GM18498 (cell line): ENCODE data around the gene C11orf58.

Source experiments
- ATAC-seq: cut with Tn5 transposase; IDR thresholded peaks from one replicate; pipeline ENCODE4 v1.9.1; 2021; ENCODE audit warnings: mild to moderate bottlenecking, moderate library complexity; ENCODE audit not compliant: unreplicated experiment

The C11orf58 gene

GRCh38 chr11:16799890-16800289 lies 61.4 kb downstream of the C11orf58 start:
- no peak for ATAC-seq

DNA sequence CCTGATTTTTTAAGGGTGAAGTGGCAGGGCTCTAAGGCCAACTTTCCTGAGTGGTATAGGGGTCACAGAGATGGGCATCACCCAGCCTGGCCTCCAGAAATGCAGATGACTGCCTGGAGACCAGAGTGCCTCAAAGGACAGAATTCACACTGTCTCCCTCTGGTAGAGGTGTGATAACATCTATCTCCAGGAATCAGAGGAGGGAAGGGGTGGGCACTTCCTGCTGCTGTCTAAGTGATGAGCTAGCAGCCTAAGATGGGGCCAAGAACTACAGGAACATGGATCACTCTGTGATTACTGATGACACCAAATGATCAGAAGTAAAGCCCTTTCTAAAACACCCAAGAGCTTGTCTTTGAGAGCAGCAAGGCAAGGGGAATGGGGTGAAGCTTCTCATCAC lies 61.9 kb downstream of the C11orf58 start:
- ATAC-seq: no peak

DNA sequence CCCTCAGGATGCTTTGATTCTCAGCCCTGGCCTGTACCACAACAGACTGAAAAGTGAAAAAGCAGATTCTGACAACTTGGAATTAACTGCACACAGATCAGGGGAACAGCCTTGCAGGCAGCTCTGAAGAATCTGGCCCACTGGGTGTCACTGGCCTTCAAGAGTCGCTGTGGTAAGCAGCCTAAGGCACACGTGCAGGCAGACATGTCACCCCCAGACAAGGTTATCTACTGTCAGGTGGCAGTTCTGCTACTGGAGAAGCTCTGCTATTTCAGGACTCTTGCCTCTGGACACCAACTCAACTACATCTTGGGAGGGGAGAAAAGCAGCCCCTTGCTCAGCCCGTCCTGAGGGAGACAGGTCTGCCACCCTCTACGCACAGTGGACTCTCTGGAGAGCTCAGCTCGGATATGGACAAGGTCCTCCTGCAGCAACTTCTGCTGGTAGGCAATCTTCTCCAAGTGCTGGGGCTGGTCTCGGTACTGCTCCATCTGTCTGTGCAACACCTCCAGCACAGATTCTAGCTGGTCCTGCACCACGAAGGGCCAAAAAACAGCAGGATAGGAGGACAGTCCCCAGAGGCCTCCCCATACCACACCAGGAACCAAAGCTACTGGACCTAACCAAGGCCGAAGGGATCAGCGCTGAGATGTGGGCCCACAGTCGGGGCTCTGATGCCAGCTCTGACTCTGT lies 63.0 kb downstream of the C11orf58 start:
- ATAC-seq: no peak

GRCh38 chr11:16804104-16804947 lies 65.9 kb downstream of the C11orf58 start:
- no peak for ATAC-seq

- no peak for ATAC-seq
Observed at GRCh38 chr11:16805938-16806337, 67.5 kb downstream of the C11orf58 start.

- no peak for ATAC-seq
Observed at GRCh38 chr11:16806791-16807190, 68.3 kb downstream of the C11orf58 start.

- no peak for ATAC-seq
Observed at GRCh38 chr11:16807306-16807705, 68.9 kb downstream of the C11orf58 start.
